LNCaP clone FGC (cell line): ENCODE measurements around the gene ZNF302.
"Not testable (repeated sequence)": the region's sequence is repeated elsewhere in the genome, so short reads cannot be mapped to it uniquely, and the experiment has no call there.

ENCODE experiments used
- DNase-seq: peaks from one replicate; pipeline ENCODE4 v3.0.0-alpha.2; 2011; ENCODE audit warnings: low read depth
- H3K4me3 ChIP-seq: 2 replicates; pipeline ENCODE4 v1.5.1; 2011; ENCODE audit warnings: mild to moderate bottlenecking, low read depth, low read length, control low read depth
- TF ChIP-seq, protein P1 (sequence below): IDR thresholded peaks from 2 replicates; pipeline ENCODE4 v1.5.1; 2012; ENCODE audit warnings: mild to moderate bottlenecking; ENCODE audit not compliant: control insufficient read depth, insufficient read depth; ENCODE audit errors: extremely low read depth

ZNF302 gene

DNA sequence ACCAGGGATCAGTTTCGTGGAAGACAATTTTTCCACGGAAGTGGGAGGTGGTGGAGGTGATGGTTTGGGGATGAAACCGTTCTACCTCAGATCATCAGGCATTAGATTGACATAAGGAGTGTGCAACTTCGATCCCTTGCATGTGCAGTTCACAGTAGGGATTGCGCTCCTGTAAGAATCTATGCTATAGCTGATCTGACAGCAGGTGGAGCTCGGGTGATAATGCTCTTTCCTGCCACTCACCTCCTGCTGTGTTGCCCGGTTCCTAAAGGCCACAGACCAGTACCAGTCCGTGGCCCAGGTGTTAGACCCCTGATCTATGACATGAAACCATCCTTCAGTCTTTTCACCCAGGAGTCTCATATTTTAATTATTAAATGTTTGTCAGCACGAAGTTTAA, 4.0 kb downstream of the ZNF302 start:
- TF ChIP-seq, protein P1, sequence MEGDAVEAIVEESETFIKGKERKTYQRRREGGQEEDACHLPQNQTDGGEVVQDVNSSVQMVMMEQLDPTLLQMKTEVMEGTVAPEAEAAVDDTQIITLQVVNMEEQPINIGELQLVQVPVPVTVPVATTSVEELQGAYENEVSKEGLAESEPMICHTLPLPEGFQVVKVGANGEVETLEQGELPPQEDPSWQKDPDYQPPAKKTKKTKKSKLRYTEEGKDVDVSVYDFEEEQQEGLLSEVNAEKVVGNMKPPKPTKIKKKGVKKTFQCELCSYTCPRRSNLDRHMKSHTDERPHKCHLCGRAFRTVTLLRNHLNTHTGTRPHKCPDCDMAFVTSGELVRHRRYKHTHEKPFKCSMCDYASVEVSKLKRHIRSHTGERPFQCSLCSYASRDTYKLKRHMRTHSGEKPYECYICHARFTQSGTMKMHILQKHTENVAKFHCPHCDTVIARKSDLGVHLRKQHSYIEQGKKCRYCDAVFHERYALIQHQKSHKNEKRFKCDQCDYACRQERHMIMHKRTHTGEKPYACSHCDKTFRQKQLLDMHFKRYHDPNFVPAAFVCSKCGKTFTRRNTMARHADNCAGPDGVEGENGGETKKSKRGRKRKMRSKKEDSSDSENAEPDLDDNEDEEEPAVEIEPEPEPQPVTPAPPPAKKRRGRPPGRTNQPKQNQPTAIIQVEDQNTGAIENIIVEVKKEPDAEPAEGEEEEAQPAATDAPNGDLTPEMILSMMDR = no peak
- no peak for DNase-seq
- H3K4me3 ChIP-seq = no peak overlapping the region

DNA sequence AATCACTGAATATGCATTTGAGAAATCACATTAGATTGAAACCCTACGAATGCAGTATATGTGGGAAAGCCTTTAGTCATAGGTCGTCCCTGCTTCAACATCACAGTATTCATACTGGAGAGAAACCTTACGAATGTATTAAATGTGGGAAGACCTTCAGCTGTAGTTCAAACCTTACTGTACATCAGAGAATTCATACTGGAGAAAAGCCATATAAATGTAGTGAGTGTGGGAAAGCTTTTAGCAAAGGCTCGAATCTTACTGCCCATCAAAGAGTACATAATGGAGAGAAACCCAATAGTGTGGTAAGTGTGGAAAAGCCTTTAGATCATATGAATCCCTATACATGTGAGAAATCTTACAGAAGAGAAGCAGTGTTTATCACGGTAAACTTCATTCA, 7.8 kb downstream of the ZNF302 start:
- not testable (repeated sequence) for DNase-seq, H3K4me3 ChIP-seq

DNA sequence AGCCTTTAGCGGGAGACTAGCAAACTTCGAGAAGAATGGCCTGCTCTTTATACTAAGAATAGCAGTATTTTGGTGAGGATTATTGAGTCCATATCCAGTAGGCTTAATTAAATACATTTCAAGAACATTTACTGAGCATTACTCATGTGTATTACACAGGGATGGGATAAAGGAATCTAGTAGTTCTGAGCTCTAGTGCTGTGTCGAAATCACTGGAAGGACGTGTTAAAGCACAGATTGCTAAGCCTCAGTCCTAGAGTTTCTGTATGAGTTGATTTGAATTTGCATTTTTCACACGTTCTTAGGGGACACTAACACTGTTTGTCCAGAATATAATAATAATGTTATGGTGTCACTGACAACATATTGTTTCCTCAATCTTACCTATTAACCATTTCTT, 9.0 kb downstream of the ZNF302 start:
- no peak overlapping the region for H3K4me3 ChIP-seq
- no peak for DNase-seq
- TF ChIP-seq, protein P1 = no peak

DNA sequence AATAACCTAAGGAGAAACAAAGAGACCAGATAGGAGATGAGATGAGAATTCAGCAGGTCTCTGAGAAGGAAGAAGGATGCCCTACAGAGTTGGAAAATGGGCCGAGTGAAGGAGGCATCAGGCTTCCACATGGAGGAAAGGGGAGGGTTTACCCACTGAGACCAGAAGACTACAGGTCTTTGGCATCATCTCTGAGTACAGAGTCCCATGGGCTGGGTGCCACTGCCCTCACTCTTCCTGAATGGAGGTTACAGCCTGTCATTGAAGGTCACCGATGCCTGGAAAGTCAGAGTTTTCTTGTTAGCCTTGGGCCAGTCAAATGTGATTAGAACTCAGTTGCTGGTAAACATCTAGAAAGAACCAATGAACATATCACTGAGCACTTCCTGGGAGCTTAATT, 9.9 kb downstream of the ZNF302 start:
- TF ChIP-seq, protein P1 = no peak
- no peak for DNase-seq

DNA sequence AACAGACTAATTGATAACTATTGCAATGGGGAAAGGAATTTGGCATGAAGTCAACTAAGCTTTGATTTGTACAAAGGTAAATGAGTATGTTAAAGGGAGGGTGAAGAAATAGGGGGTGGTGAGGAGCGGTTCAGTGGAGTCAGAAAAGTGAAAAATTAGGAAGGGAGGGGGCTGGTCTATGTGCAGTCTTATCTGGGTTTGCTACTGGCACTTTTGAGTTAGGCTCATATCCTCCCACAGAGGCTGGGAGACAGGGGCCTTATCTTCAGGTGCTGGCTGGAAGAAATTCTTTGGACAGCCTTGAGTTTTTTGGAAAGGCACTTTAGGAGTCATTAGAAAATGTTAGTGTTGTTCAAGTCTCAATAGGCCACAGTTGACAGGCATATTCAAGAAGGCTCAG, 11.1 kb downstream of the ZNF302 start:
- H3K4me3 ChIP-seq = no peak overlapping the region
- DNase-seq = no peak
- TF ChIP-seq, protein P1 = no peak

More for the DNA sequence above, 9.9 kb downstream of the ZNF302 start:
- H3K4me3 ChIP-seq = no peak overlapping the region

DNA sequence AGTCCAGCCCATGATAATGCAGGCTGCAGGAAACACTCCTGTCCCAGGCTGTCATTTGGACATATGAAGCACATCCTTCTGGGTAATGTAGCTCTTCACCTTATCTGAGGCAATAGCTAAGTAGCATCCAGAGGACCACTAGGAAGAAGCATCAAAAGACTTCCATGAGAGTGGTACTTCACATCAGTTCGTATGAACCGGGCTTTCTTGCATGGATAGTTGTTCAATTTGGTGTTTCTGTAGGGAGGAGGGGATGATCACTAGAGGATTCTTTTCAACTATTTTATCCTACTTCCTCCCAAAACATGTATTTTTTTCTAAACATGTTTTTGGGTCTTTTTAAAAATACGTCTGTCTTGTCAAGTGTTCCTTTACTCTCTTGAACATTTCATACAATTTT, 12.9 kb downstream of the ZNF302 start:
- TF ChIP-seq, protein P1 = no peak
- DNase-seq = no peak
- H3K4me3 ChIP-seq = no peak overlapping the region

DNA sequence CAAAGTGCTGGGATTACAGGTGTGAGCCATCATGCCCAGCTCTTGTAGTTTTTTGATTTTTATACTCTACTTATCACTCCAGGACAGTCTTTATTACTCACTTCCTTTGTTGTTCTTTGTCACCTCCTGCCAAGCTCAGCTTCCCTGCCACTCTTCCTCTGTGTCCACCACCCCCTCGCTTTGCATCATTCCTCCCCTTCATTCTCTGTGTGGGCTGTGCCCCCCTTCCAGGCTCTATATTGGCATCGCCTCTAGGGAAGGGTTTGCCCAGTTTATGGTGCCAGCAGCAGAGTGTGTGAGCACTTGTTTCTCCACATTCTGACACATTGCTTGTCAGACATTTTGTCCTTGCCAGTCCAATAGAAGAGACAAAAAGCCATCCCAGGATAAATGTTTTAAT, 15.1 kb downstream of the ZNF302 start:
- TF ChIP-seq, protein P1 = no peak
- H3K4me3 ChIP-seq = no peak overlapping the region
- no peak for DNase-seq
